ENCODE results near the gene CDADC1. TPM values are rescaled to one million over a fixed set of nuclear protein-coding genes. Genes with fewer than 3 reads are reported as not detected.

The CDADC1 gene
- total RNA-seq, 1 experiment from 2014 or later: 7.6 TPM

GRCh38 chr13:49217962-49218492, 29.7 kb upstream of the CDADC1 start:
- intact Hi-C loops (cut with micrococcal nuclease): no loop called here
- ChIA-PET RAD21 (ENCODE audit: low non-redundant PET in 1 of 2, low total read pairs in 2 of 2, uncharacterized antibody in 2 of 2, unreplicated experiment in 2 of 2) (no interaction called here), POLR2A (no interaction called here), CTCF (no interaction called here)
- no peak for ATAC-seq
- no peaks in the 10 kb centered on the region for H3K36me3 ChIP-seq (ENCODE audit: control insufficient read depth in 1 of 2, insufficient read depth in 2 of 2, low read length in 2 of 2)
- no peak overlapping the region for H2AFZ ChIP-seq (ENCODE audit: low read depth, low read length, poor library complexity, severe bottlenecking)
- H3K4me2 ChIP-seq (ENCODE audit: low read length): no peak overlapping the region
- H3K9ac ChIP-seq (ENCODE audit: low read length): no peak overlapping the region
- no peaks in the 10 kb centered on the region for H3K9me3 ChIP-seq (ENCODE audit: control insufficient read depth in 1 of 2, insufficient read depth in 1 of 2, low read depth in 1 of 2, low read length in 2 of 2)
- peaks cover 3 to 9% of the 10 kb centered on the region in 2 experiments; a peak in 3 of 4 replicates for H3K4me1 ChIP-seq (ENCODE audit: control insufficient read depth in 1 of 2, insufficient read depth in 2 of 2, low read length in 2 of 2)
- H3K4me3 ChIP-seq (replicated peaks in 1 of 2; ENCODE audit: low read depth in 1 of 2, low read length in 2 of 2): no peak overlapping the region
- H3K9me2 ChIP-seq (ENCODE audit: insufficient read depth): no peaks in the 10 kb centered on the region
- H3K79me2 ChIP-seq (ENCODE audit: insufficient read depth, low read length): no peaks in the 10 kb centered on the region
- no peak overlapping the region for H3K27ac ChIP-seq (ENCODE audit: low read depth, low read length)
- no peak for DNase-seq (ENCODE audit: low read depth, low spot score)
- TF ChIP-seq EZH2 (IDR thresholded peaks at IDR 0.05) (no peak), CTCF (IDR thresholded peaks at IDR 0.05 in 2 of 3, conservative IDR thresholded peaks at IDR 0.05 in 1 of 3; ENCODE audit: borderline replicate concordance in 1 of 3, insufficient read depth in 1 of 3, low read depth in 2 of 3, low read length in 2 of 3) (no peak), ZNF274 (IDR thresholded peaks at IDR 0.05; ENCODE audit: low read depth, low read length) (no peak), REST (IDR thresholded peaks at IDR 0.05; ENCODE audit: low read depth) (no peak), JUND (IDR thresholded peaks at IDR 0.05) (no peak), MAX (IDR thresholded peaks at IDR 0.05) (no peak), SRF (IDR thresholded peaks at IDR 0.05; ENCODE audit: low read depth) (no peak), EGR1 (IDR thresholded peaks at IDR 0.05; ENCODE audit: low read depth) (no peak), TCF7L2 (IDR thresholded peaks at IDR 0.05; ENCODE audit: borderline replicate concordance, extremely low read depth, insufficient read depth, insufficient read length) (no peak), POLR2AphosphoS5 (IDR thresholded peaks at IDR 0.05; ENCODE audit: low read depth, low read length) (no peak), EZH2phosphoT487 (IDR thresholded peaks at IDR 0.05; ENCODE audit: borderline replicate concordance) (no peak), SIN3A (IDR thresholded peaks at IDR 0.05; ENCODE audit: low read depth) (no peak), POLR2A (IDR thresholded peaks at IDR 0.05; ENCODE audit: borderline replicate concordance, extremely low read depth, insufficient read depth, insufficient read length) (no peak), CEBPB (IDR thresholded peaks at IDR 0.05; ENCODE audit: low read depth) (no peak), YY1 (IDR thresholded peaks at IDR 0.05; ENCODE audit: extremely low read depth, insufficient replicate concordance, low read depth, low read length) (no peak), FOSL1 (IDR thresholded peaks at IDR 0.05; ENCODE audit: low read depth) (no peak)
- TF ChIP-seq, protein P1, sequence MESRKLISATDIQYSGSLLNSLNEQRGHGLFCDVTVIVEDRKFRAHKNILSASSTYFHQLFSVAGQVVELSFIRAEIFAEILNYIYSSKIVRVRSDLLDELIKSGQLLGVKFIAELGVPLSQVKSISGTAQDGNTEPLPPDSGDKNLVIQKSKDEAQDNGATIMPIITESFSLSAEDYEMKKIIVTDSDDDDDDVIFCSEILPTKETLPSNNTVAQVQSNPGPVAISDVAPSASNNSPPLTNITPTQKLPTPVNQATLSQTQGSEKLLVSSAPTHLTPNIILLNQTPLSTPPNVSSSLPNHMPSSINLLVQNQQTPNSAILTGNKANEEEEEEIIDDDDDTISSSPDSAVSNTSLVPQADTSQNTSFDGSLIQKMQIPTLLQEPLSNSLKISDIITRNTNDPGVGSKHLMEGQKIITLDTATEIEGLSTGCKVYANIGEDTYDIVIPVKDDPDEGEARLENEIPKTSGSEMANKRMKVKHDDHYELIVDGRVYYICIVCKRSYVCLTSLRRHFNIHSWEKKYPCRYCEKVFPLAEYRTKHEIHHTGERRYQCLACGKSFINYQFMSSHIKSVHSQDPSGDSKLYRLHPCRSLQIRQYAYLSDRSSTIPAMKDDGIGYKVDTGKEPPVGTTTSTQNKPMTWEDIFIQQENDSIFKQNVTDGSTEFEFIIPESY (IDR thresholded peaks at IDR 0.05; ENCODE audit: extremely low read depth, insufficient replicate concordance, low read length): no peak
- no peaks in the 10 kb centered on the region for H4K20me1 ChIP-seq (ENCODE audit: insufficient read depth)
- no TSS peak for BruUV-seq (replicated peaks)
- H3K27me3 ChIP-seq (ENCODE audit: insufficient read depth, low read length): no peaks in the 10 kb centered on the region
